Nasal cavity respiratory epithelium epithelial cell of viscerocranial mucosa (primary cell): ENCODE results near the gene SLC16A9. TPM values are rescaled to one million over a fixed set of nuclear protein-coding genes. Genes with fewer than 3 reads are reported as not detected.

Experiments
- total RNA-seq: library from RNA; depleted of rRNA; stranded (reverse); fragments of >200 nt; gene quantifications from 2 replicates; pipeline ENCODE4 v1.2.3, GENCODE V29; 2014

The SLC16A9 gene
- 2.4 and 3.7 TPM in 2 replicates for total RNA-seq

GRCh38 chr10:59709395-59710125 lies at the start of gene SLC16A9:
TSS of gene SLC16A9 (minus strand) at chr10:59709850. CDS start at chr10:59684291, 25,559 bp downstream.

GRCh38 chr10:59753267-59753666 lies 43.6 kb upstream of the SLC16A9 start, which contains the start of gene MRLN:
TSS of gene MRLN (minus strand) at chr10:59753455.

Other genes with a start within 250 kb of the SLC16A9 start
- not detected in 2 replicates for gene MRLN, start 43.6 kb upstream of the SLC16A9 start, total RNA-seq
- gene CCDC6, start 196.7 kb upstream of the SLC16A9 start, total RNA-seq: 53.0 and 74.2 TPM in 2 replicates